SIG-M5 treated with dmso at 0.1 percent for 504 hours (cell line): ENCODE measurements around the gene C19orf44.
"Not testable (repeated sequence)": the region's sequence is repeated elsewhere in the genome, so short reads cannot be mapped to it uniquely, and the experiment has no call there.

ENCODE experiments used
- DNase-seq: peaks from one replicate; lab custom pipeline; 2025; ENCODE audit not compliant: unreplicated experiment; lab: John Stamatoyannopoulos, UW

Gene C19orf44

GRCh38 chr19:16495982-16496612 is at the start of gene C19orf44, which contains the start of gene CALR3:
Gene C19orf44, plus strand, starts transcription at chr19:16496394. Its CDS starts 4,399 bp downstream, at chr19:16500793.
Gene CALR3, minus strand, starts transcription at chr19:16496167. Its CDS starts 38 bp downstream, at chr19:16496129.
- DNase-seq, result peak; percentile 98

GRCh38 chr19:16446724-16447368 is 49.3 kb upstream of the C19orf44 start:
- peak; percentile 83 for DNase-seq

DNA sequence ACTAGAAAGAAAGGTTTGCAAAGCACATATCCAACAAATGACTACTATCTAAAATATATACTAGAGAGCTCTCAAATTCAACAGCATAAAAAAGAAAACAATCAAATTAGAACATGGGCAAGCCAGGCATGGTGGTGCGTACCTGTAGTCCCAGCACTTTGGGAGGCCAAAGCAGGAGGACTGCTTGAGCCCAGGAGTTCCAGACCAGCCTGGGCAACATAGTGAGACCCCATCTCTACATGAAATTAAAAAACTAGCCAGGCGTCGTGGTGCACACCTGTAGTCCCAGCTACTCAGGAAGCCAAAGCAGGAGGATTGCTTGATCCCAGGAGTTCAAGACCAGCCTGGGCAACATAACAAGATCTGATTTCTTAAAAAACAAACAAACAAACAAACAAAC is 47.3 kb upstream of the C19orf44 start:
- not testable (repeated sequence) for DNase-seq

DNA sequence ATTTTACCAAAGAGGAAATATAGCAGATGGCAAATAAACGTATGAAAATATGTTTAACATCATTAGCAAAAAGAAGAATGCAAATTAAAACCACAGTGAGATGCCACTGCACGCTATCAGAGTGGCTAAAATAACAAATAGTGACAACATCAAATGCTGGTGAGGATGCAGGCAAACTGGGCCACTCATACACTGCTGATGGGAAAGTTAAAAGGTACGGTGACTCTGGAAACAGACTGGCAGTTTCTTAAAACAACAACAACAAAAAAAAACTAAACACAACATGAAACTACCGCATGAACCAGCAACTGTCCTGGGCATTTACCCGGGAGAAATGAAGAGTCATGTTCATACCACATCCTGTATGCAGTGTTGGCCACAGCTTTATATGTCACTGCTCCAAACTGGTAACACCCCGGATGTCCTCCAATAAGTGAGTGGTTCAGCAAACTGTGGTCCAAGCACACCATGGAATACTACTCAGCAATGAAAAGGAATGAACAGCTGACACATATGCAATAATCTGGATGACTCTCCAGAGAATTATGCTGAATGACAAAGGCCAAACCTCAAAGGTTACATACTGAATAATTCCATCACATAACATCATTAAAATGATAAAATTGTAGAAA is 46.7 kb upstream of the C19orf44 start:
- no peak for DNase-seq

GRCh38 chr19:16452325-16452724 is 43.9 kb upstream of the C19orf44 start:
- no peak for DNase-seq

- no peak for DNase-seq
These were observed 41.8 kb upstream of the C19orf44 start for GRCh38 chr19:16454351-16454918.

GRCh38 chr19:16455489-16455888 is 40.7 kb upstream of the C19orf44 start:
- DNase-seq, result no peak

DNA sequence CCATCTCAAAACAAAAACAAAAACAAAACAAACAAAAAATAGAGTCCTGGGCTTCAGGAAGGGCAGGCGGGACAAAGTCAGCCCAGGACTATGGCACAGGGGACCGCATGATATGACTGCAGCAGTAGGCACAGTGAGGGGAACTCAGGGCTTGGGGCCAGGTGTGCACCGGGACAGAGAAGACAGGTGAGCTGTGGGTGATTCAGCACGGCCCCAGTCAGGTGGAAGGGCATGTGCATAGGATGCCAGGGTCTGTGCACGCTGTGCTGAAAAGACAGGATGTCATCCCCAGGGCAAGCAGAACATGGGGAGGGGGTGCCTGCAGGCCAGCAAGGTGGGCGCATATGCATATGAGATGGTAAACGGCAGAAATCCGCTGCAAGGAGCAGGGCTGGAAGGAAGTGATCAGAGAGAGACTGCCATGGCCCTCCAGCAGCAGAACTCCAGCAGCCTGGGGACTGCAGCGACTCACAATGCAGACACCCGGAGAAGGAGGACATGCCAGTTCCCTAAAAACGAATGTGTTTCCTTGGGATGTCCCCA is 39.5 kb upstream of the C19orf44 start:
- no peak for DNase-seq

DNA sequence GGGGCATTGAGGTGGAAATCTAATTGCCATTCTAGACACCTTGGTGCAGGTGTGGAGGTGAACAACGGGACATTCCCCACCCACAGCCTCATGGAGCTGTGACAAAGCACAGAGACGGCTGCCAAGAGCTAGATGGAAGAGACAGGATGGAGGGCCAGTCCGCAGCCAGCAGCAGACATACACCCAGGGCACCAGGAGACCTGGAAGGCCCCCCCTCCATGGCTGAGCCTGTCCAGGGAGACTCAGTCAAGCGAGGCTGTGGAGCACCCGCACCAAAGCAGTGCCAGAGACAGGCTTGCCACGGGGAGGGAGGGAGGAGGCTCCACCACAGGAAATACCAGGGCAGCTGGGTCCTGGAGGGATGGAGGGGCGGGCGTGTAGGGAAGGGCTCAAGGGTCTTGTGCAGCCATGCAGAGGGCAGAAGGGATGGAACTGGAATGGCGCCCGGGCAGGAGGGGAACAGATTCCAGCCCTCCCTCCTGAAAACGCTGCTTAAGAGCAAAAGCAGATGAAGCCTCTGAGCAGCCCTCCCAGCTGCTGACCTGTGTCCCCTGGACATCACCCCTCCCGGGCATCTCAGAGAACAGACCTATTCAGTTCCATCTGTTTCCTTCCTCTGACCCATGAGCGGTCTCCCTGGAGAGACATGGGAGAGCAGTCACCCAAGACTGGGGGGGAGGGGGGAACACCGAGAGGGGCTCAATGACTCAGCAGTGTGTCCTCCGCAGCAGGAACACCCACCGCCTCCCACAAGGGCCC is 38.8 kb upstream of the C19orf44 start:
- DNase-seq, result no peak

DNA sequence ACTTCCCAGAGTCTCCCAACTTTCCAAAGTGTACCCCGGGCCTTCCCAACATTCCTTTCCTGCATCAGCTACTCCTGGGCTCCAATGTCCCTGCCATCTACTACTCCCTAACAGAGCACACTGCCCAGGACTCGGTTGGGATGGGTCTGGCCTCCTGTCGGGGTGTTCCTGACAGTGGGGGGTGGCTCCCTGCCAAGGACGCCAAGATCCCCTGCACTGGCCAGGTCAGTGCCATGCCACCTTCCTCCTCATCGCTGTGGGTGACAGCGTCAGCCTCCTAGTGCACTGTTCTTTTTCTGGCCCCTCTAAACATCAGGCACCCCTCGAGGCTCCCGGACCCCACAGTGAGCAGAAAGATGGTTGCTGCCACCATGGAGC is 38.3 kb upstream of the C19orf44 start:
- DNase-seq, result no peak

DNA sequence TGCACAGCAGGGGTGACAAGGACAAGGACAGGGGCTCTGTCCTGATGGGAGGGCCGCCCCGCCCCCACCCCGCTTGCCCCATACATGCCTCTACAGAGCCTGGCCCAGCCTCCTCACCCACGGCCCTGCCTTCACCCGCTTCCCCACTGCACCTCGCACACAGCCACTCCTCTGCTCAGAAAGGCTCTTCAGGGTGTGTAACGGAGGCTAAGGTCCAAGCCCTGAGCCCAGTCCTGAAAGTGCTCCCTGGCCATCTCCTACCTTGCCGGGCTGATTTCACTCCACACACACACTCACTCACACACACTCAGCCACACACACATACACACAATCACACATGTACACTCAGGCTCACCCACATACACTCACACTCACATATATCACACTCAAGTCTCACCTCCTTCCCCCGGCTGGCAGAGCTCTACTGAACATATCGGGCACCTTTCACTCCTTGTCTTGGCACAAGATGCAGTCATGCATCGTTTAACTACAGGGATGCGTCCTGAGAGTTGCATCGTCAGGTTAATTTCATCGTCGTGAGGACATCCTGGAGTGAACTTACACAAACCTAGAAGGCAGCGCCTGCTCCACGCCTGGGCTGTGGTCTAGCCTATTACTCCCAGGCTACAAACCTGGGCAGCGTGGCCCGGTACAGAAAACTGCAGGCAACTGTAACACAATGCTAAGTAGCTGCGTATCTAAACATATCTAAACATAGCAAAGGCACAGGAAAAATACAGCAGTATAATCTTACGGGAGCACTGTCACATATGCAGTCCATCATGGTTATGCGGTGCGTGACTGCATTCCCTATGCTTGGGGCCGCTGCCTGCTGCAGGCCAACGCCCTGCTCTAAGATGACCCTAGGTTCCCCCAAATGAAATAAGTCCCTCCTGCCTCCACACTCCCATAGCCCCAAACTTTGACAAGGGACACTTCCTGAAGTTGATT is 37.5 kb upstream of the C19orf44 start:
- DNase-seq, result no peak

DNA sequence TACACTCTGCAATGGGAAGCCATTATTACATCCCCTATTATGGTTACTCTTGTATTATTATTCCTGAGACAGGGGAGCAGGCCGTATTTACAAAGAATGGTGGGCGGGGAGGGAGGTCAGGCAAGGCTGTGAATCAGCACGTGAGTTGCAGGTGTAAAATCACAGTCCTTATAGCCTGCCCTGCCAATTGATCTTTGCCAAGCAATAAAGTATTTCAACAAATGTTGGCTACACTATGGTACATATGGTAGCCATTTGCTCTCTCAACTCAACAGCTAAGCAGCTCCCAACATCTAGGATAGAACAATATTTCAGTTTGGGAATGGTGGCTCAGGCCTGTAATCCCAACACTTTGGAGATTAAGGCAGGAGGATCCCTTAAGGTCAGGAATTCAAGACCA is 36.5 kb upstream of the C19orf44 start:
- DNase-seq, result no peak

- no peak for DNase-seq
These were observed 35.7 kb upstream of the C19orf44 start for GRCh38 chr19:16460454-16460853.

DNA sequence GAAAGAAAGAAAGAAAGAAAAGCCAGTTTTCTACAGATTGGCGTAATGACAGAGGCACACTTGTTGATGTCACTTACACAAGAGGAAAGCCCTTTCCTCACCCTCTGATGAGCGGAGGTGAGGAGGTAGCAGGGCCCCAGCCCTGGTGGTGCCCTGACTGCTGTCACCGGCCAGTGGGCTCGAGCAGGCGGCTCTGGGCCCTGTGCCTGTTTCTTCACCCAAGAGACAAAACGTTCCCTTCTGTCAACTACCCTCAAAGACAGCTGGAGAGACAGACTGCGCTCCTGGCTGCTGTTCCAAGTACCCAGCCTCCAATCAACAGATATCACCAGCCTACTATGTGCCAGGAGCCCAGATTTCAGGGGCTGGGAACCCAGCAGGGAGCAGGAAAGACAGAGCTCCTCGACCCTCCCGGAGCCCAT is 34.6 kb upstream of the C19orf44 start:
- DNase-seq, result no peak

DNA sequence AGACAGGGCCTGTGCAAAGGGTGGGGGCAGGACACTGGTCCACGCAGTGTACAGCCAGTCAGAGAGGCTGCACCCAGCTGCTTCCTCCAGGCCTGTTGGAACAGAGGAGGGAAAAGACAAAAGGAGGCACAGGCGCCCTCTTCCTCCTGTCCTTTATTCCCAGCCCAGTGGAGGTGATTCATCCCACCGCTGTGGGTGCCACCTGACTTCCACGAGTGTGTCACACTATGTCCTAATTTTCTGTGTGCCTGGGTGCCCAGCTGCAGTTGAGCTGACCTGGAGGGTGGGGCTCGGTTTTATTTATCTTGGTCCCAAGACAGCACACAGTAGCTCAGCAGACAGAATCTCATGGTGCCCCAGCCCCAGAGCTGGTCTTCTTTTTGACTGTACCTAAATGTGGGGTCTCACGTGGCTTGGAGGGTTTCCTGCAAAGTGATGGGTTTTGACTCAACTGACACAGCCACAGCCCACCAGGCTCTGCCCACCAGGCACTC is 33.4 kb upstream of the C19orf44 start:
- DNase-seq, result no peak

- DNase-seq, result no peak
These were observed 32.7 kb upstream of the C19orf44 start for GRCh38 chr19:16463341-16463990.

DNA sequence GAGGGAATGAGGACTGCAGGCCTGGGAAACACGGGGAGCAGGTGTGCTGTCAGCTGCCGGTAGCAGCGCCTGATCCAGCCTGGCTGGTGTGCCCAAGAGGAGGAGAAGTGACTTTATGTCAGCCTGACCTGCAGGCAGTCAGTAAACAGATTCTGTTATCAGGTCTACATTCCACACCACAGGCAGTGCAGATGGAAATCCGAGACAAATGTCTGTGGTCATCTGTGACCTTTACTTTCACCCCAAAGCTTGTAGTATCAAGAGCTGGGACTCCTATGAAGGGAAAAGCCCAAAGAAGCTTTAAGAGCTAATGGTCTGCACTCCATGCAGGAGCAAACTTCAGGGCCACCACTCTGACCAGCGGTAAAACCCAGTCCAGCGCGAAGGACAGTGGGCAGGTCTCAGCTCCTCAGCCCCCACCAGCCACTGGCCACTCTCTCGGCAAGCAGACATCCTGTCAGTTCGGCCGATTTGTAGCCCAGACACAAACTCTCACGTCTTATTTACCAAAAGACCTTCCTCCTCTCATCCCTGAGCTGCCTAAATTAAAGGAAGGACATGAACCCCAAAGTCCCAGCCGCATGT is 32.1 kb upstream of the C19orf44 start:
- DNase-seq, result no peak

DNA sequence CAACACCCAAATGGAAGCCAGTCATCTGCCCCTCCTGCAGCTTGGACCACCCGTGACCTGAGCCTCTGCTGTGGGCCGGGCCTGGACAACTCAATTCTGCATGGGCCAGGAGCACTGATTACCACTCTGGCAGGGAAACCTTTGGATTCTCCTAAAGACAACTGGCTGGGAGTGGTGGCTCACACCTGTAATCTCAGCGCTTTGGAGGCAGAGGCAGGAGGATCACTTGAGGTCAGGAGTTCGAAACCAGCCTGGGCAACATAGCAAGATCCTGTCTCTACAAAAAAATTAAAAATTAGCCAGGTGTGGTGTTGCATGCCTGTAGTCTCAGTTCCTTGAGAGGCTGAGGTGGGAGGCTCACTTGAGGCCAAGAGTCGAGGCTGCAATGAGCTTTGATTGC is 31.0 kb upstream of the C19orf44 start:
- no peak for DNase-seq
